Measurements from ENCODE around the gene CBLB.

- TF ChIP-seq POLR2A (IDR thresholded peaks at IDR 0.05) (no peak), CTCF (IDR thresholded peaks at IDR 0.05) (no peak), EP300 (IDR thresholded peaks at IDR 0.05) (no peak)
Measured at GRCh38 chr3:105672996-105673395, 195.8 kb downstream of the CBLB start.

Measured in tibial nerve (tissue), 4 donors.